Prostate gland (tissue), 2 donors: ENCODE measurements around the gene LTBP2.

ENCODE experiments used
- POLR2AphosphoS5 ChIP-seq: sonication (generic); formaldehyde crosslinking; IDR thresholded peaks from one replicate; pipeline ENCODE4 v1.6.1; 2017; ENCODE audit warnings: antibody characterized with exemption
- TF ChIP-seq, protein P1 (sequence below), 4 experiments: fragments of 200-600 bp in 2 of 4; fragments of 450-650 bp in 2 of 4; sonication (generic) in 2 of 4; IDR thresholded peaks; 1 replicate in 3 of 4; 2 replicates in 1 of 4; pipeline ENCODE4 v1.5.1; 2016 to 2019; ENCODE audit warnings: antibody characterized with exemption in 4 of 4, mild to moderate bottlenecking in 2 of 4, moderate library complexity in 2 of 4

DNA sequence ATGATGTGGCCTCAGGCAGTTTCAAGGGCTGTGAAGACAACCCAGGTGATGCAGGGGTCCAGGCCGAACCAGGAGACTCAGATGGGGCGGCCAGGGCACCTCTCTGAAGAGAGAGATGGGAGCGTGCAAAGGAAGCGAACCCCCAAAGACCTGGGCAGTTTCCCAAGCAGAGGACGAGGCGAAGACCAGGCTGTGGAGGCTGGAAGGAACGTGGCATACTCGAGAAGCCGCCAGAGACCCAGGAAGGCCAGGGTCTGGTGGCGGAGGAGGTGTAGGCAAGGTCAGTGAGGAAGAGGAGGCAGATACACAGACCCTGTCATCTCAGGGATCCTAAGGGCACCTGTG is 24.7 kb downstream of the LTBP2 start:
- no peak for TF ChIP-seq POLR2AphosphoS5
- TF ChIP-seq, protein P1, sequence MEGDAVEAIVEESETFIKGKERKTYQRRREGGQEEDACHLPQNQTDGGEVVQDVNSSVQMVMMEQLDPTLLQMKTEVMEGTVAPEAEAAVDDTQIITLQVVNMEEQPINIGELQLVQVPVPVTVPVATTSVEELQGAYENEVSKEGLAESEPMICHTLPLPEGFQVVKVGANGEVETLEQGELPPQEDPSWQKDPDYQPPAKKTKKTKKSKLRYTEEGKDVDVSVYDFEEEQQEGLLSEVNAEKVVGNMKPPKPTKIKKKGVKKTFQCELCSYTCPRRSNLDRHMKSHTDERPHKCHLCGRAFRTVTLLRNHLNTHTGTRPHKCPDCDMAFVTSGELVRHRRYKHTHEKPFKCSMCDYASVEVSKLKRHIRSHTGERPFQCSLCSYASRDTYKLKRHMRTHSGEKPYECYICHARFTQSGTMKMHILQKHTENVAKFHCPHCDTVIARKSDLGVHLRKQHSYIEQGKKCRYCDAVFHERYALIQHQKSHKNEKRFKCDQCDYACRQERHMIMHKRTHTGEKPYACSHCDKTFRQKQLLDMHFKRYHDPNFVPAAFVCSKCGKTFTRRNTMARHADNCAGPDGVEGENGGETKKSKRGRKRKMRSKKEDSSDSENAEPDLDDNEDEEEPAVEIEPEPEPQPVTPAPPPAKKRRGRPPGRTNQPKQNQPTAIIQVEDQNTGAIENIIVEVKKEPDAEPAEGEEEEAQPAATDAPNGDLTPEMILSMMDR (IDR thresholded peaks at IDR 0.05), result no peak
